C4-2B (cell line): ENCODE results near the gene PGAP3.

Experiments
- CTCF ChIP-seq: fragments of 450-650 bp; conservative IDR thresholded peaks from 2 replicates; pipeline ENCODE4 v1.5.1; 2017; ENCODE audit warnings: mild to moderate bottlenecking
- ZFX ChIP-seq: fragments of 450-650 bp; IDR thresholded peaks from 2 replicates; pipeline ENCODE4 v1.6.1; 2017

GRCh38 chr17:39662551-39663339, 25.1 kb downstream of the PGAP3 start:
- no peak for TF ChIP-seq CTCF
- TF ChIP-seq ZFX: no peak
